Measurements from ENCODE around the gene SPTY2D1.
"Not testable (repeated sequence)": the region's sequence is repeated elsewhere in the genome, so short reads cannot be mapped to it uniquely, and the experiment has no call there.

Gene SPTY2D1

DNA sequence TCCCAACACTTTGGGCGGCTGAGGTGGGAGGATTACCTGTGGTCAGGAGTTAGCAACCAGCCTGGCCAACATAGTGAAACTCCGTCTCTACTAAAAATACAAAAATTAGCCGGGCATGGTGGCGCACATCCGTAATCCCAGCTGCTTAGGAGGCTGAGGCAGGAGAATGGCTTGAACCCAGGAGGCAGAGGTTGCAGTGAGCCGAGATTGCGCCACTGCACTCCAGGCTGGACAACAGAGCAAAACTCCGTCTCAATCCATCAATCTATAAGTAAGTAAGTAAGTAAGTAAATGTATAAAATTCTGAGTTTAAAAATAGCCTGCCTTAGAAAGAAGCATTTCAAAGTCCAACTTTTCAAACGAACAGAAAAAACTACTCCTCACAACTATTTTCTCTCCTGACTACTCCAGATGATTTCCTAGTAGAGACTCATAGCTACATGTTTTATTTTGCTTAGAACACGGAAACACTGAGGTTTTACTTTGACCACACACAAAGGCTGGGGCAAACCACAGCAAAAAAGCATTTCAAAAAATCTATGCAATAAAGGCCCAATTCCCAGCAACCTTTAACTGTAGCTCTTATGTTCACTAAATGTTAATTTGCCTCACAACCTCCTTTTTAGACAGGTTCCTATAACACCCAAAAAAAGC, 16.3 kb downstream of the SPTY2D1 start:
- no peak for DNase-seq (ENCODE audit: low read depth in 2 of 2)

DNA sequence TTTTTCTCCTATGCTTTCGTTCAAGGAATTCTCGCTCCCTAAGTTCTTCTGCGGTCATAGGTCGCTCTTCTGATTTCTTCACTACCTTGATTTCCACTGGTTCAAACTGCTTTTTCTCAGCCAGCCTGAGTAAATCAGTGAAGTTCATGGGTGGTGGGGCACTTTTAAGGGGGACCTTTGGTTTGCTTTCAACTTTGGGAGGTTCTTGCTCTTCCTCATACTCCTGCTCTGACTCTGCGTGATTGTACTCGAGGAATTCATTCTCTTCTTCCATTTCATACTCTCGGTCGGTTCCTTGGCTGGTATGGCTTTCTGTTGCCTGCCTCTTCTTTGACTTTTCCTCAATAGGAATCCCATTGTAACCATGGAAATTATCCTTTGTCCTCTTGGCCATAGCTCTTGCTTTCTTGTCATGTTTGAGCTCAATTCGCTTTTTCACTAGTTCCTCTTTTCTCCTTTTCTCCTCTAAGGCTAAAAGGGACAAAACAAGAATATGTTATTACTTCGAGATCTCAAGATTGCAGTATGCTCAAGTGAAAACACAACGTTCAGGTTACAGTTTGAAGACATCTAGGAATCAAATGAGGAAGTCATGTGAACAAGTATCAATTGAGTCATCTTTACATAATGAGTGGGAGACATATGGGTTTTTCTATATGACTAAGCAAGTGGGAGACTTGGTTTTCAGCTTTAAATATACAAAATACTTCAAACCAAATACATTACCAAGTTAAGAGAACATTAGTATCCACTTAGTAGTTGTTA, 18.3 kb downstream of the SPTY2D1 start:
- no peak for DNase-seq (ENCODE audit: low read depth in 2 of 2)

DNA sequence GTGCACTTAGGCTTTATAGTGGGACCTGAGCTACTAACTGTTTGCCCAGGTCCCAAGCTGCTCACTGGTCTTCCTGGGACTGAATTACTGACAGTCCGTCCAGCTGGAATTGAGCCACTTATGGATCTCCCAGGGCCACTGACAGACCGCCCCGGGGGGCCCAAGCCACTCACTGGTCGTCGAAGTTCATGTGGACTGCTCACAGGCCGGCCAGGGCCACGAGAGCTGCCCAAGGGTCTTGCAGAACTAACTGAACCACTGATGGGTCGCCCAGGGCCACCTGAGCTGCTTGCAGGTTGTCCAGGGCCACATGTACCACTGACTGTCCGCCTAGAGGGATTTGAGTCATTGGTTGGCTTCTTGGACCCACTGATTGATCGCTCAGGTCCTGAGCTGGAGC, 19.5 kb downstream of the SPTY2D1 start:
- no peak for DNase-seq (ENCODE audit: low read depth in 2 of 2)

DNA sequence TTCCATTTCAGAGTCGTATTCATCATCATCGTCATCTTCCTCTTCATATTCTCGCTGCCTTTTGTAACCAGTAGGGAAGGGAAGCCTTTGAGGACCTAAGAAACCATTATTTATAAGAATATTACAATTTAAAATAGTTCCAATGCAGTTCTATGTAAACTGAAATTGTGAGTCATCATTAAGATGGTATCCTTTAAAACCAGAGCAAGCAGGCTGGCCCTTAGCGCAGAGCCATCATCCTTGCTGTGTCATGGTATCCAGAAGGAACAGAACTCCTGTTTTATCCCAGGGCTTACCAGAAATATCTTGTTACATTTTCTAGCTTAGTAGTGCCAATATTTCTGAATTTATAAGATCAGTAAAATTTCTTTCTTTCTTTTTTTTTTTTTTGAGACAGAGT, 21.7 kb downstream of the SPTY2D1 start:
- no peak for DNase-seq (ENCODE audit: low read depth in 2 of 2)

DNA sequence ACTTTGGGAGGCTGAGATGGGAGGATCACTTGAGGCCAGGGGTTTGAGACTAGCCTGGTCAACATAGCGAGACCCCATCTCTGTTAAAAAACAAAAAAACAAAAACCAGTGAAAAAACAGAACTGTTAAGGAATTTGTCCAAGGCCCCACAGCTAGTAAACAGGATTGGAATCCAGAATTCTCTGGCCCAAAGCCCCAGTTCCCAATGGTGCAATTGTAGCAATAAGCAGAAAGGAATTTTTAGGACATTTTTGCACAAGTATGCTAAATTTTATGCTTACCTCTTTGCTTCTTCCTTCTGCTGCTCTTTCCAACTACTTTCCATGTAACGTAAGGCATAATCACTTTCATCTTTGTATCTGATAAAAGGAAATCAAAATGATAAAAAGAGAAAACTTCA, 22.9 kb downstream of the SPTY2D1 start:
- DNase-seq (ENCODE audit: low read depth in 2 of 2): no peak

DNA sequence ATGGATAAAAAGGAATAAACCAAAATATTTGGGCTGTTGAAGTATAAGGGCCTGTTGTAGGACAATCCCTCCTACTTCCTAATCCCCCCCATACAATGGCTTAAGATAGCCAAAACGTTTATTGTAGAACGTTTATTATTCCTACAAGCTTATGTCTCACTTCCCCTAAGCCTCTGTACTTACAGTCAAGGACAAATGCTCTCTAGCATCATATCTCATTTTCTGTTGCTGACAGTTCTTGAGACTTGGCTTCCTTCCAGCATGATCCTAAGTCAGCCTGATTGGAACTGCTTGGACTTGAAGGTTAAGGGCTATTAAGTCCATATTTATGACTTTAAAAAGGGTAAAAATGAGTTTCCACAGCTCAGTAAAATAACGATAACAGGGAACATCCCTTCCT, 25.8 kb downstream of the SPTY2D1 start:
- DNase-seq (ENCODE audit: low read depth in 2 of 2): no peak

DNA sequence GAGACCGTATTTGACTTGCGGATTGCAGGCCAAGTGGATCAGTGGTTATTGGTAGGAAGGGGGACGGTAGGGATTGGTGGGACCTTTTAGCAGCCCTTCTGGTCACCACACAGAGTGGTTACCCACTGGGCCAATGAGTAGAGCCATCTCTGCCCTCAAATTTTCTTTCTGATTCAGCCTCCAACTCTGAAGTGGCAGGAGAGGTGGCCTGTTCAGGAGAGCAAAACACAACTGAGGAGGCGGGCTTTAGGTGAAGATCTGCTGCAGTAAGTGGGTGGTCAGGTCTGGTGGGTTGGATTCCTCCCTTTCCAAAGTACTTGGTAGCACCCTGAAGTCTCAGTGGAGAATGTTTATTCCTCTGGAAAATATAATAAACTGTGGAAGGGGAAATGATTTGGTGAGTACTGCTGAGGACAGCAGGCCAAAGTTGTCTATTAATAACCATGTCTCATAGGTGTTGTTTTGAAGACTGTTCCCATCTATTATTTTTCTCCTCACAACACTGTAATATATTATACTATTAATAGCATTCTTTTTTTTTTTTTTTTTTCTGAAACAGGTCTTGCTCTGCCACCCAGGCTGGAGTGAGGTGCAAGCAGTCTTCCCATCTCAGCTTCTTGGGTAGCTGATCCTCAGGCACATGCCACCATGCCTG, 33.1 kb downstream of the SPTY2D1 start:
- no peak for DNase-seq (ENCODE audit: low read depth in 2 of 2)

DNA sequence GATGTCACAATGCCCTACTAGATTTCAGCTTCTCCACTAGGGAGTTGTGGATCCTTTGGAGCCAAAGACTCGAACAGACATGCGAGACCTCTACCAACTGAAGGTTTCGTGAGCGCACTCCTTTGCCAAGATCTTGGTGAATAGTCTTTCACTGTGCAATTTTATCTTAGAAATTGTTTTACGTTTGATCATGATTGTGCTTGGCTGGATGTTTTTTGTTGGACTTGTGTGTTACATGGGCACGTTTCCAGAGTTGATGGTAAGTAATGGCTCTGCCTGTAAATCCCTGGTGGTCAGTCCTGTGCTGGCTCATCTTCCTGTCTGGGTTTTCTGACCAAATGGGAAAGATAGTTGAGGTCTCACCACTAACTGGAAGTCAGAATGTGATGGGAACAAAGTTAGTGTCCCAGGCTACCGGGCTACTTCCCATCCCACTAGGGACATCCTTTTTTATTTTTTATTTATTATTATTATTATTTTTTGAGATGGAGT, 34.4 kb downstream of the SPTY2D1 start, which contains the start of gene MISFA:
Gene MISFA, plus strand, starts transcription at position 51 of the 492 bp plus-strand sequence. Its CDS starts 140 bp downstream, at position 191.
- no peak for DNase-seq (ENCODE audit: low read depth in 2 of 2)

DNA sequence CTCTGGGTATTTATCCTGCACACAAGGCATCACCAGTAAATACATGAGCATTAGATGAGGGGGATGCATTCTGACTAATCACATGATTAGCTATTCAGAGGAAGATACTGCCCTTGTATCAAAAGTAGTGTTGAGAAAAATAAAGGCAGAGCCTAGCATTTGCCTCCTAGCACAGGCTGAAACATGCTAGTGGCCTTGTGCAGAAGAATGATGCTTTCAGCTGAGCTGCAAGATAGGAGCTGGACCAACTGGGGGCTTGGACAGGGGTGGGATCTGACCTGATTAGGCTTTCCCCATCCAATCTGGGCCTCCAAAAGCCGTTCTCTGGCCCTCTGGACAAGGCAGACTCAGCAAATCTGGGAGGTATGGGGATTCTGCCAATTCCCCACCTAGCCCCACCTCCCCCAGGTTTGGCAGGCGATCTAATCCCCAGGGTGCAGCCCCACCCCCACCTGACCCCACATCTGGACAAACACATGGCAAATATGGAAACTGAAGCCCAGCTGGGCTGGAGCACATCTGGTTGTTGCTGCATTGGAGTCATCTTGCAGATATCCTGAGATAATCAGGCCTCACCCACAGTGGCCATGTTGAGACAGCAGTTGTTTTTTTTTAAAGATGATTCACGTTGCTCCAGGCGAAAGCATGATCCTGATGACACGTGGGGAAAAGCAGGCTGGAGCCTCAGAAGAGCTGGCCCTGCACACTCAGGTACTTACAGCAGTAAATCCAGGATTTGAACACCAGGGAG, 39.0 kb downstream of the SPTY2D1 start:
- DNase-seq (ENCODE audit: low read depth in 2 of 2): no peak

DNA sequence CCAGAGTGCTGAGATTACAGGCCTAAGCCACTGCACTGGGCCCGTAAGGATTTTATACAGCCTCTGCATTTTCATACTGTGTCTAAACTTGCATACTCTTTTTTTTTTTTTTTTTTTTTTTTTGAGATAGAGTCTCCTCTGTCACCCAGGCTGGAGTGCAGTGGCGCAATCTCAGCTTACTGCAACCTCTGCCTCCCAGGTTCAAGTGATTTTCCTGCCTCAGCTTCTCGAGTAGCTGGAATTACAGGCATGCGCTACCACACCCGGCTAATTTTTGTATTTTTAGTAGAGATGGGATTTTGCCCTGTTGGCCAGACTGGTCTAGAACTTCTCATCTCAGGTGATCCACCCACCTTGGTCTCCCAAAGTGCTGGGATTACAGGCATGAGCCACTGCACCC, 40.1 kb downstream of the SPTY2D1 start:
- not testable (repeated sequence) for DNase-seq (ENCODE audit: low read depth in 2 of 2)

DNA sequence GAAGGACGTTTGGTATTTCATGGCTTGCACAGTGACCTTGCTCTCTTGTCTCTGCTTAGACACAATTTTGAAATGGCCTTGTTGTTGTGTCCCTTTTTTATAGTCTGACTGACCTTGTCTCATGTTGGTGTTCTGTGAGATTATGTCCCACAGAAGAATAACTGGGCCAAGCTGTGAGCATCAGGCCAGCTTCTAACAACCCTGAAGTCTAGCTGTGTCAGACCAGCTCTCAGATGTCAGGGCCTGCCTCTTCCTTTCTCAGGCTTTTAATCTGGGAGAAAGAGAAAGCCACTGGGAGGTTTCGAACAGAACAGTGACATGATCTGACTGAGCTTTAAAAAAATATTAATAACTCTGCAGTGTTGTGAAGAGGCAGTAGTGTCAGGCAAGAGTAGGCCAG, 43.6 kb downstream of the SPTY2D1 start:
- no peak for DNase-seq (ENCODE audit: low read depth in 2 of 2)

DNA sequence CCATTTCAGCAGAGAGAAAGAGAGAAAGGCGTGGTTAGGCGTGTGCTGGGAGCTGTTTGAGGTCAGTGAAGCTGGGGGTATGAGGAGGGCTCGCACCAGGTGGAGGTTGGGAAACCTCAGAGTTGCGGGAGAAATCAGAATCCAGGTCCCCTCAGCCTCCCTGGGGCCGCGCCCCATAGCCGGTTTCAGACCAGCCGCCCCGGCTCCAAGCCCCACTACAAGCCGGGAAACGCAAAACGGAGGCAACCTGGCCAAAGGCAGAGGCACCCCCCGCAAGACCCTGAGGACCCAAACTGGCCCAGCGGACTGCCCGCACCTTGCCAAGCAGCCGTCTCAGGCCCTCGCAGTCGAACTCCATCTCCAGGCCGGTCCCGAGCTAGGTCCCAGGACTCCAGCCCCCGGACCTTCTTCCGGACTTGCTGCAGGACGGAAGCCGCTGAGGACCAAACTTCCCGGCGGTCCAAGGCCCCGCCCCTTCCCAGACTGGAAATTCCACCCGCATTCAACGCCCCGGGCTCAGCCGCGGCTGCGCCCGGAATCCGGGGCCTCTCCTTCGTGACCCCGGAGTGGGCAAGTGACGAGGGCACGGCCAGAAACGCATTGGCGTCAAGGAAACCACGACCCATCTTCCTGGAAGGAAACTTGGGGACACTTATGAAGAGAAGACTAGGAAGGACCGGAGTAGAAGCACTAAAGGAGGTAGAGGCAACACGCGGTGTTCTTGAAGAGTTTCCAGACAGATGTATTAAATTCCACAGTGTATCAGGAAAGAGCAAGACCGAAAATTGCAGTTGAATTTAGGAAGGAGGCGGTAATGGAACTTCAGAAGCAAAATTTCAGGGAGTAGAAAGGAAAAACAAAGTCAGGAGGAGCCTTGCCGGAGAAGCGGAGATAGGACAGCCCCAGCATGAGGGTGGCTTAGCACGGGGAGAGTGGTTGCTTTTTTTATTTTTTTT, 45.6 kb downstream of the SPTY2D1 start, which contains the start of gene UEVLD:
Gene UEVLD, minus strand, starts transcription at position 438 of the 956 bp plus-strand sequence. Its CDS starts 80 bp downstream, at position 358.
- peak; percentile 65 to 73 for DNase-seq (ENCODE audit: low read depth in 2 of 2)

DNA sequence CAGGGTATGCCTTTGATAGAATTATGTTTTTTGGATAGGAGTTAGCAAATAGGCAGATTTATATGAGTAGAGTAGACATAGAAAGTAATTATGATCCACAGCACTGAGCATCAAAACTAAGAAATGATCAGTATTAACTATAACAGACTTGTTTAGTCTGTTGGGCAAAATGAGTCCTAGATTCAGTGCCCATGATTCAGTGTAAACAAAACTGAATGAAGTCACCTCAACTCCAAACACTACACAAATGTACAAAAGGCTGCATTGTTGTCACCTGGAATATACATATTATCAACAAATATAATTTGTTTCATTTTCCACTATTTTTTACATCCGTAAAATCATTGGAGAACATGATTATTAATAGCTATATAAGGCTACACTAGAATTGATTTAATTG, 52.3 kb downstream of the SPTY2D1 start:
- DNase-seq (ENCODE audit: low read depth in 2 of 2): no peak

DNA sequence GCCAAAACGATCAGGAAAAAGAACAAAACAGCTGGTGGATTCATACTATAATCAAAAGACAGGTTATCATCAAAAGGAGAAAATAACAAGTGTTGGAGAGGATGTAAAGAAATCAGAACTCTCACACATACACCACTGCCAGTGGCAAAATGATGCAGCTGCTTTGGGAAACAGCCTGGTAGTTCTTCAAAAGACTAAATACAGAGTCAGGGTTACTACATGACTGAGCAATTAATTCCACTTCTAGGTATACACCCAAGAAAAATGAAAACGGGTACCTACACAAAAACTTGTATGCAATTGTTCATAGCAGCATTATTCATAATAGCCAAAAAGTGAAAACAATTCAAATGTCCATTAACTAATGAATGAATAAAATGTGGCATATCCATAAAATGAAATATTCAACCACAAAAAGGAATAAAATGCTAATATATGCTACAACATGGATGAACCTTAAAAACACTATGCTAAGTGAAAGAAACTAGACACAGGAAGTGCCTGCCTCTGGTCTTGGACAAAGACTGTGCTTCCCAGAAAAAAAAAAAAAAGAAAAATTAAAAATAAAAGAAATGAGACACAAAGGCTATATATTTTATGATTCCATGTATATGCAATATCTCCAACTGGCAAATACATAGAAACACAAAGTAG, 53.9 kb downstream of the SPTY2D1 start:
- no peak for DNase-seq (ENCODE audit: low read depth in 2 of 2)

DNA sequence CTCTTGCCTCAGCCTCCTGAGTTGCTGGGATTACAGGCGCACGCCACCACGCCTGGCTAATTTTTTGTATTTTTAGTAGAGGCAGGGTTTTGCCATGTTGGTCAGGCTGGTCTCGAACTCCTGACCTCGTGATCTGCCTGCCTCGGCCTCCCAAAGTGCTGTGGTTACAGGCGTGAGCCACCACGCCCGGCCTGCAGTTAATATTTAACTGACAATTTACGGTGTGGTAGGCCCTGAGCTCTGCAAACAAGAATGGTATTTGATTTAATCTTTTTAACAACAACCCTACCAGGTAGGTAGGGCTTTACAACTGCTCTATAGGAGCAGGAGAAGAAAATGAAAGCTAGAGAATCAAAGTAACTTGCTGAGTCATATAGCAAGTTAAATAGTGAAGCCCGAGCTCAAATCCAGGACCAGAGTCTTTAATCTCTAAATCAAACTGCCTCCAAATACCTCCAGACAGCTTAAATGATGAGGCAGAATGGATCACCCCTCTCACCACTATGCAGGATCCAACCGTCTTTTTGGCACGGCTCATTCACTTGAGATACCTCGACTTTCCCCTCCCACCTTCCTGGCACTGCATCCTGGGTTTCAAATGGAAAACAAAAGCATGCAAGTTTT, 55.1 kb downstream of the SPTY2D1 start:
- DNase-seq (ENCODE audit: low read depth in 2 of 2): no peak

DNA sequence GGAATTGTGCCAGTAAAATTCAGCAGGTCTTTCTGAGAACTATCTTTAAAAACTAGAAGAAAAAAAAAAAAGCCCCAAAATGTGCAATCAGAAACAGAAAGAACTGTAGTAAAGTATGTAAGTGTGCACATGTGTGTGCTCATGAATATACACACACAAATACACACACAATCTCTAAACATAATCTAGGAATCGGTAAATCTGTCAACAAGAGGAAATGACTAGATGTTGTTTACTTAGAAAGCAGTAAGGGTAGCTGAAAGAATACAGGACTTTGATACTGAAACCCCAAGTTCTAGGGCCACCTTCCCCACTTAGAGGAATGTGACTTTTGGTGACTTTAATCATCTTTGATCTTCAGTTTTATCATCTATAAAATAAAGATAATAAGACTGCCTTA, 58.8 kb downstream of the SPTY2D1 start:
- DNase-seq (ENCODE audit: low read depth in 2 of 2): no peak

DNA sequence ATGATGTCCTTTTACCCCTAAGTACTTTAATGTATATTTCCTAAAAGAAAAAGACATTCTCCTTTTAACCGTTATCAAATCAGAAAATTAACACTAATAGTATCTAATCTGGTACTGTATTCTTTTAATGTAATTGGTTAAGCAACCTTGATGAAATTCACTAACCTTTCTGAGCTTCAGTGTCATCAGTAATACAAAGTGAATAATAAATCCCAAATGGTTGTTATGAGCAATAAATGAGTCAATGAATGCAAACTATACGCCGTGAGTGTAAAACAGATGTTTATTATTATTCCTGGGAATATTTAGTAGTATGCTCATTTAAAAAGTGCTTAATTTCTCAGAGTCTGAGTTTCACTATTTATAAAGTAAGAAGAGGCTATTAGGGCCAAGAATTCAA, 67.1 kb downstream of the SPTY2D1 start:
- no peak for DNase-seq (ENCODE audit: low read depth in 2 of 2)

DNA sequence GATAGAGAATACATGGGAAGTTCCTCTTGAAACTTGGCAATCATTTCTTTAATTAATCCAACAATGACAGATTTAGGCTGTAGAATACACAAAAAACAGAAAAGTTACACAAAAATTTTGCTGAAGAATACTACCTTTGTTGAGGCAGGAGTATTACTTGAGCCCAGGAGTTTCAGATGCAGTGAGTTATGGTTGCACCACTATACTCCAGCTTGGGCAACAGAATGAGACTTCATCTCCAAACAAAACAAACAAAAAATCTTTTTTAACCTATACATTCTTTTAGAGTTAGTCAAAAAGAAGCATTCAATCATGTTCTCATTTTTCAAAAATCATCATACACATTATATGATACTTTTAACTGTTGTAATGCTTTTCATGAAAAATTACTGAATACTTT, 67.7 kb downstream of the SPTY2D1 start:
- no peak for DNase-seq (ENCODE audit: low read depth in 2 of 2)

DNA sequence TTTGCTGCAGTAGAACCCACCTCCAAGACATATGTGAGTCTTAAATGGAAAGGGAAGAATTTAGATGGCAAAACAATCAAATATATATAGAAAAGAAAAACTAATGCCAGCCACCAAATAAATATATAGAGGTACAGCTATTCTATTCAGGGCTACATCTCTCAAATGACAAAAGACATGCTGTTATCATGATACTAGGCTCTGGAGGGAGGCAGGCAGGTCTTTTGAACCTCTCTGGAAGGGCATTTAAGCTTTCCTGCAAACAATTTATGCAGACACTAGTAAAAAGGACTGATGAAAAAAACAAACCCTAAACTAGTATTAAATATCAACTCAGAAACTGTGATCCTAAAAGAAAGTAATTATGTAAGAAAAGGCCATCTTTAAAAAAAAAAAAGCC, 70.0 kb downstream of the SPTY2D1 start:
- DNase-seq (ENCODE audit: low read depth in 2 of 2): no peak
